Suprapubic skin (tissue), 4 donors: ENCODE data around the gene GATA3. TPM values are rescaled to one million over a fixed set of nuclear protein-coding genes. Genes with fewer than 3 reads are reported as not detected.

Source experiments
- DNase-seq, 2 donors: peaks; one replicate each; pipeline ENCODE4 v3.0.0-alpha.2; 2019; ENCODE audit warnings: low spot score in 2 of 2
- H3K27ac ChIP-seq: fragments of 200-600 bp; sonication (generic); one replicate; pipeline ENCODE4 v1.5.1; 2019
- H3K27me3 ChIP-seq: fragments of 200-600 bp; sonication (generic); one replicate; pipeline ENCODE4 v1.5.1; 2019
- H3K36me3 ChIP-seq: fragments of 200-600 bp; sonication (generic); one replicate; pipeline ENCODE4 v1.5.1; 2019
- H3K4me1 ChIP-seq: fragments of 200-600 bp; sonication (generic); one replicate; pipeline ENCODE4 v1.5.1; 2019
- H3K4me3 ChIP-seq: fragments of 200-600 bp; sonication (generic); one replicate; pipeline ENCODE4 v1.5.1; 2019; ENCODE audit warnings: mild to moderate bottlenecking
- H3K9me3 ChIP-seq: fragments of 200-600 bp; sonication (generic); one replicate; pipeline ENCODE4 v1.5.1; 2019
- EP300 ChIP-seq: sonication (generic); formaldehyde crosslinking; IDR thresholded peaks from one replicate; pipeline ENCODE4 v1.6.1; 2017; ENCODE audit warnings: antibody characterized with exemption
- POLR2A ChIP-seq, 2 donors: fragments of 450-650 bp; IDR thresholded peaks; one replicate each; pipeline ENCODE4 v1.6.1; 2017; ENCODE audit warnings: antibody characterized with exemption in 2 of 2, mild to moderate bottlenecking in 2 of 2, moderate library complexity in 2 of 2
- POLR2AphosphoS5 ChIP-seq, 3 donors: sonication (generic); formaldehyde crosslinking; IDR thresholded peaks; one replicate each; pipeline ENCODE4 v1.6.1; 2017; ENCODE audit warnings: antibody characterized with exemption in 3 of 3
- WGBS: methylation state at CpG from one replicate; pipeline ENCODE4 v1.1.5; 2018; 5-methylcytosine and 5-hydroxymethylcytosine counted together
- total RNA-seq, 4 donors: library from RNA; depleted of rRNA; stranded (reverse); fragments of >200 nt; gene quantifications; one replicate each; pipeline ENCODE4 v1.1.0, GENCODE V29; 2016
- TF ChIP-seq, protein P1 (sequence below), 2 donors: fragments of 200-600 bp in 1 of 2; fragments of 450-650 bp in 1 of 2; sonication (generic) in 1 of 2; IDR thresholded peaks; one replicate each; pipeline ENCODE4 v1.5.1; 2016 to 2019; ENCODE audit warnings: antibody characterized with exemption in 2 of 2, mild to moderate bottlenecking in 1 of 2, moderate library complexity in 1 of 2

GATA3 gene
- total RNA-seq, 4 donors from 2014 or later, result 91.0 to 241 (median 164) TPM

DNA sequence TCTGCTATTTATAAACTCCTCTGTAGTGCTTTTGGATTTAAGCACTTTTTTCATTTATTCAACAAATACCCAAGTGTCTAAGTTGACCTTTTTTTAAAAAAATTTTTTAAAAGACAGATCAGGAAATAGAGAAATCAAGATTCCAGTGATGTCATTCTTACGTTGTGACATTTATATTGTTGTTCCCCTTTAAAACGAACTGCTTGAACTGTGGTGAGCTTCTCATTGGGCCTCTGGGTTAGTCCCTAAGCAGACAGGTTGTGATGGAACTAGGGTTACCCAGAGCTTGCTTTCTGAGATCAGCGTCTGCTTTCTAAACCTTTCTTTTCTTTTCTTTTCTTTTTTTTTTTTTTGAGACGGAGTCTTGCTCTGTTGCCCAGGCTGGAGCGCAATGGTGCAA is 22.4 kb downstream of the GATA3 start:
- Histone ChIP-seq H3K9me3 (no peaks in the 10 kb centered on the region), H3K36me3 (peaks cover 18% of the 10 kb centered on the region), H3K4me3 (no peak overlapping the region), H3K4me1 (no peaks in the 10 kb centered on the region), H3K27ac (no peak overlapping the region), H3K27me3 (peaks cover 11% of the 10 kb centered on the region)
- WGBS, result 82% methylated on average over 5 of the region's 5 CpGs
- no peak for DNase-seq
- TF ChIP-seq, protein P1, sequence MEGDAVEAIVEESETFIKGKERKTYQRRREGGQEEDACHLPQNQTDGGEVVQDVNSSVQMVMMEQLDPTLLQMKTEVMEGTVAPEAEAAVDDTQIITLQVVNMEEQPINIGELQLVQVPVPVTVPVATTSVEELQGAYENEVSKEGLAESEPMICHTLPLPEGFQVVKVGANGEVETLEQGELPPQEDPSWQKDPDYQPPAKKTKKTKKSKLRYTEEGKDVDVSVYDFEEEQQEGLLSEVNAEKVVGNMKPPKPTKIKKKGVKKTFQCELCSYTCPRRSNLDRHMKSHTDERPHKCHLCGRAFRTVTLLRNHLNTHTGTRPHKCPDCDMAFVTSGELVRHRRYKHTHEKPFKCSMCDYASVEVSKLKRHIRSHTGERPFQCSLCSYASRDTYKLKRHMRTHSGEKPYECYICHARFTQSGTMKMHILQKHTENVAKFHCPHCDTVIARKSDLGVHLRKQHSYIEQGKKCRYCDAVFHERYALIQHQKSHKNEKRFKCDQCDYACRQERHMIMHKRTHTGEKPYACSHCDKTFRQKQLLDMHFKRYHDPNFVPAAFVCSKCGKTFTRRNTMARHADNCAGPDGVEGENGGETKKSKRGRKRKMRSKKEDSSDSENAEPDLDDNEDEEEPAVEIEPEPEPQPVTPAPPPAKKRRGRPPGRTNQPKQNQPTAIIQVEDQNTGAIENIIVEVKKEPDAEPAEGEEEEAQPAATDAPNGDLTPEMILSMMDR (IDR thresholded peaks at IDR 0.05), result no peak
- TF ChIP-seq POLR2AphosphoS5 (IDR thresholded peaks at IDR 0.05) (no peak), EP300 (no peak), POLR2A (IDR thresholded peaks at IDR 0.05) (no peak)

GRCh38 chr10:8078027-8078426 is 23.5 kb downstream of the GATA3 start:
- no peak overlapping the region for H3K4me3 ChIP-seq
- H3K27me3 ChIP-seq, result peaks cover 6% of the 10 kb centered on the region
- no peak for DNase-seq
- TF ChIP-seq, protein P1 (IDR thresholded peaks at IDR 0.05), result no peak
- TF ChIP-seq EP300 (no peak), POLR2AphosphoS5 (IDR thresholded peaks at IDR 0.05) (no peak), POLR2A (IDR thresholded peaks at IDR 0.05) (no peak)
- H3K27ac ChIP-seq, result no peak overlapping the region
- H3K36me3 ChIP-seq, result peaks cover 14% of the 10 kb centered on the region
- H3K9me3 ChIP-seq, result no peaks in the 10 kb centered on the region
- 82% methylated on average over 1 of the region's 1 CpG for WGBS
- no peaks in the 10 kb centered on the region for H3K4me1 ChIP-seq

DNA sequence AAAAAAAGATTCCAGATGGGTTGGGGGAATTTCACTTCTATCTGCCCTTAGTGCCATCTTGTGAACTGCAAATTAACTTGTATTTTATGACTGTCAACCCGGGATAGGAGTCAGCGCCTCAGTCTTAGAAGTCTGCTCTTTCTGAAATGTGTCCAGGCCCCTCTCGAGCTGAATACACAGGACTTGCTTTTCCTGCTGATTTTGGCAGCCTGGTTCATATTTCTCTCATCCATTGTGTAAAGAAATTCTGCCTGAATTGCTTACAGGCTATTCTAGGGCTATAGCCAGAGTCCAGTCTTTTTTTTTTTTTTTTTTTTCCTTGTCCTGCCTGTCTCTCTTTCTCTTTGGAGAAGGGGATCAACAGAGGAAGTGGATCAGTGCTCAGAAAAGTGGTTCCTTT is 24.6 kb downstream of the GATA3 start:
- peaks cover 11% of the 10 kb centered on the region for H3K27me3 ChIP-seq
- WGBS, result 46% methylated on average over 3 of the region's 3 CpGs

GRCh38 chr10:8084799-8085198 is 30.3 kb downstream of the GATA3 start:
- TF ChIP-seq POLR2A (IDR thresholded peaks at IDR 0.05), result no peak
- TF ChIP-seq, protein P1 (IDR thresholded peaks at IDR 0.05), result no peak
- Histone ChIP-seq H3K9me3 (no peaks in the 10 kb centered on the region), H3K36me3 (peaks cover 3% of the 10 kb centered on the region), H3K4me3 (no peak overlapping the region), H3K27me3 (peaks cover 11% of the 10 kb centered on the region), H3K27ac (no peak overlapping the region), H3K4me1 (no peaks in the 10 kb centered on the region)
- no peak for DNase-seq
- WGBS, result 42% methylated on average over 3 of the region's 3 CpGs

More for the DNA sequence above, 24.6 kb downstream of the GATA3 start:
- no peak for TF ChIP-seq POLR2A (IDR thresholded peaks at IDR 0.05)
- TF ChIP-seq, protein P1 (IDR thresholded peaks at IDR 0.05), result no peak
- no peak for TF ChIP-seq EP300
- H3K36me3 ChIP-seq, result peaks cover 7% of the 10 kb centered on the region
- no peak overlapping the region for H3K27ac ChIP-seq
- no peak overlapping the region for H3K4me3 ChIP-seq
- H3K9me3 ChIP-seq, result no peaks in the 10 kb centered on the region
- no peak for DNase-seq
- H3K4me1 ChIP-seq, result no peaks in the 10 kb centered on the region

GRCh38 chr10:8085251-8085650 is 30.8 kb downstream of the GATA3 start:
- DNase-seq, result no peak
- peaks cover 11% of the 10 kb centered on the region for H3K27me3 ChIP-seq
- TF ChIP-seq POLR2AphosphoS5 (IDR thresholded peaks at IDR 0.05), result no peak
- no peak for TF ChIP-seq POLR2A (IDR thresholded peaks at IDR 0.05)
- TF ChIP-seq, protein P1 (IDR thresholded peaks at IDR 0.05), result no peak
- no peak for TF ChIP-seq EP300
- H3K4me3 ChIP-seq, result no peak overlapping the region
- 63% methylated on average over 4 of the region's 4 CpGs for WGBS
- no peaks in the 10 kb centered on the region for H3K9me3 ChIP-seq
- H3K4me1 ChIP-seq, result no peaks in the 10 kb centered on the region
- peaks cover 3% of the 10 kb centered on the region for H3K36me3 ChIP-seq
- no peak overlapping the region for H3K27ac ChIP-seq
